GM19452 (cell line): ENCODE results near the gene GH1.
"Not testable (repeated sequence)": the region's sequence is repeated elsewhere in the genome, so short reads cannot be mapped to it uniquely, and the experiment has no call there.

Source experiments
- ATAC-seq: cut with Tn5 transposase; IDR thresholded peaks from one replicate; pipeline ENCODE4 v1.9.1; 2021; ENCODE audit not compliant: unreplicated experiment

GH1 gene

DNA sequence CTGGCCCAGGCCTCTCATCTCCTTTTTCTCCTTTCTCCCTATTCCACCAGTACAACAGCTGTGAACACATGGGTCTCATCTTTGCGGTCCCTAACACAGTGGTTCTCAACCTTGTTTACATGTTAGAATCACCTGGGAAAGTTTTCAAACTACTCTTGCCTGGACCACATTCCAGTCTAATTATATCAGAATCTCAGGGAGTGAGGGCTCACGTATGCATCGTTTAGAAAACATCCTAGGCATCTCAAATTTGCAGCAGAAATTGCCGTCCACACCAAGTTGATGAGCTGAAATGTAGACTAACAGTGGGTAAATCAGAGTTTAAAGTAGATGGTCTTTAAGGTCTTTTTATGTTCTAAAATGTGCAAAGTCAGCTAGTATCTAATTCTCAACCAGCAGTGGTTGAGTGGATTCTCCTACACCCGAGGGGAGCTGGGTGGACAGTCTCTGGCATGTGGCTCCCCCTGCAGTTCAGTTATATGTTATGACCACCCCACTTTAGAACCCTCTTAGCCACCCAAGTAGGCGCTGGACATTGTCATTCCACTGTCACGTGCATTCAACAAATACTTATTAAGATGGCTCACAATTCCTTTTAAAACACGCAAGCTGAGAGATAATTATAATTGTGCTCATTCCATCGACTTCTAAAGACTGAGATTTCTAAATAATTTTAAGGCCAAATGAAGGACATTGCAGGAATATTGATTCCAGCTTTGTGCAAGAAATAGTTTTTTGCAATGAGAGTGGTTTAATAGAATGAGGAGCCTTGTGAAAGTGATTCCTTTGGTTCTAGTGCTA lies 48.9 kb downstream of the GH1 start:
- ATAC-seq: not testable (repeated sequence)
